KG1 (cell line): ENCODE data around the gene ADIG.

Experiments used
- DNase-seq: peaks from one replicate; lab custom pipeline; 2025; lab: John Stamatoyannopoulos, UW

ADIG gene

DNA sequence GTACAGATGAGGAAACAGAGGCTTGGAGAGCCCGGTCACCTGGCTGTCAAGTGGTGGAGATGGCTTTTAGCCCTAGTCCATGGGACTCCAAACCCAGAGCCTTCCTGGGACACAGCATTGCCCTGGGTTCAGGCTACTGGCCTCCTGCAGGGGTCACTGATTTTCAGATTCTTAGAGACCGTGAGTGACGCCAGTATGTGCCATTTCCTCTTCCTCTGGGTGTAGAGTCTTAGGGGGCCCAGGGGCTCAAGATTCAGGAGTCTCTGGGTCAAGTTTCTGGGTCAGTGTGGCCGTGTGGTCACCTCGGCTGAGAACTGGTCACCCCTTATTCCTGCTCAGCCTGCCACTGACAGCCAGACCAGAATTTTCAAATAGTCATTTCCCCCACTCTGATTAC lies 21.2 kb downstream of the ADIG start:
- DNase-seq = no peak

DNA sequence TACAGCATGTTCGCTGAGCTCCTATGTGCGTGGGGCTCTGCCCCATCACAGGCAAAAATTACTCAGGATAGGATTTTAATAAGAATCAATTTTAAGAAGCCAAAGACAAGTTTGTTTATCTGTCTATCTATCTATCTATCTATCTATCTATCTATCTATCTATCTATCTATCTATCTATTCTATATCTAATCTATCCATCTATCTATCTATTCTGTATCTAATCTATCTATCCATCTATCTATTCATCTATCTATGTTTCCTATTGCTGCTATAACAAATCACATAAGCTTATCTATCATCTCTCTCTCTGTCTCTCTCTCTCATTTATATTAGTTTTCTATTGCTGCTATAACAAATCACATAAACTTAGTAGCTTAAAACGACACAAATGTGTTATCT lies 22.3 kb downstream of the ADIG start:
- DNase-seq = no peak

DNA sequence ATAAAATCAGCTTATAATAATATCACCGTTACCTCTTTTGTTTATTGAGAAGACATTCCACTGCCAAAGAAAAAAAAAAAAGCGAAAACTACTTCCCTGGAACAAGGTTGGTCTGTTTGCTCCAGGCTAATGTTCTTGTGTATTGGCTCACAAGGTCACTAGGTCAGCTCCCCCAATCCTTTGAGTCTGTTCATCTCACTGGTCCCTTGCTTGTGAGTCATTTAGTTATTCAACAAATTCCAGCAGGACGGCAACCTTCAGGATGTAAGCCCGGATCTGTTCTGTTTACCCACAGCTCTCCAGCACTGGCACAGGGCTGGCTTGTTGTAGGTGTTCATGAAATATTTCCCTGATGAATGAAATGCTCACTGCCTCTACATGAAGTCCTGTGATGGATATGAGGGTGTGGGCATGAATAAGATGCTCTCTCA lies 23.9 kb downstream of the ADIG start:
- no peak for DNase-seq

DNA sequence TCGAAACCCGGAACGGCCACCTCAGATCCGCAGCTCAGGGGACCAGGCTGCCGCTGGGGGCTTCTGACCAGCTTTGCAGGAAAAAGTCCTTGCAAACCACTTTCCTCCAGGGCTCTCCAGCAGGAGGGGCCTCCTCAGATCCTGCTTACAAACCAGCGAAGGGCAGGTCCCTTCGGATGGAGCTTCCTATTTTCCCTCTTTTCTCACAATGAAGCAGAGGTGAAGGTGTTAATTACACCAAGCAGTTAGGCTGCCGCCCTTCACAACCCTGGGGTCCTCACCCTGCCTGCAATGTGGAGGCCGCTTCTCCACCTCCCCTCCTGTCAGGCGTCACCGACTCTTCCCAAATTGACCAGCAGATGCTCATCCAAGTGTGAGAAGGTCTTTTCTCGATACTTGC lies 26.4 kb downstream of the ADIG start:
- no peak for DNase-seq

DNA sequence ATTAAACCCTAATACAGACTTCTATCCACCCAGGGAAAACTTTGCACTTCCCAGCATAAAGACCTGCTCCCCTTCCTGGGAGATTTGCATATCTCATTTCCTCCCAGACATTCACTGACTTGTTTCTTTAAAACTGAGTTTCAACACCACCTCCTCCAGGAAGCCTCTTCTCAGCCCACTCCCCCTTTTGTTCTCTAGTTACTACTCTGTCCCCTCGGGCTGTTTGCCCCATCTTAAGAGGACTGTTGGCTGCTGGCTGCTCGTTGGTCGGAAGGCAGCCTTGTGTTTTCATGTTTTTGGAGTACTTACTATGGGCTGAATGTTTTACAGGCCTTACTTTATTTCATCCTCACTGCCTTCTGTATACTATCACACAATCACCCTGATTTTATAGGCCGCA lies 27.2 kb downstream of the ADIG start:
- no peak for DNase-seq

DNA sequence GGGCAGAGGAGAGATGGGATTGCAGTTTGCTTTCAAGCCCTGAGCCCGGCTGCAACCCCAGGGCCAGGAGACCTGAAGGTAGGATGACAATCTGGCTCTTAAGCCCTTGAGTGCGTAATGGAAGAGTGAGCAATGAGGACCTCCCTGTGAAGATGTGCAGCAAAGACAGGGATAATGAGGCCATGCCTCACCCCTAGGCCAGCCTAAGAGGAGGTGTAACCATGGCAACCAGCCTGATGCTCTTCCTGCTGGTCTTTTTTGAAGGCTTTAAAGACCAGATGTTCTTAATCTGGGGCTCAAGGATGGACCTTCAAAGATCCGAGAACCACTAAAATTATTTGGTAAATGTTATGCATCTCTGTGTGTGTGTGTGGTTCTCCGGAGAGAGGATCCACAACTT lies 28.8 kb downstream of the ADIG start:
- no peak for DNase-seq

DNA sequence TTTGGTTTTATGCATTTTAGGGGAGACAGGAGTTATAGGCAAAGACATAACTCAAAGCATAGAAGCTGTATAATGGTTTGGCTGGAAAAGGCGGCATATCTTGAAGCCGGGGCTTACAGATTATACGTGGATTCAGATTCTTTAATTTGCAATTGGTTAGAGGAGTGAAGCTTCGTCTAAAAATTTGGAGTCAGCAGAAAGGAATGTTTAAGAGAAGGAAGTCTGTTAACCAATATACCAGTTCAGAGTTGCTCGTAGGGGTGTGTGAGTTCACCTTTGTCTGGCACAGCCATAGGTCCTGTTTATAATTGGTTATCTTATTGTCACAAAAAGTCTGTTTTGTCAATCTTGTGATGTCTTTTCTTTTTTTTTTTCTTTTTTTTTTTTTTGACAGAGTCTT lies 29.5 kb downstream of the ADIG start:
- DNase-seq = no peak

DNA sequence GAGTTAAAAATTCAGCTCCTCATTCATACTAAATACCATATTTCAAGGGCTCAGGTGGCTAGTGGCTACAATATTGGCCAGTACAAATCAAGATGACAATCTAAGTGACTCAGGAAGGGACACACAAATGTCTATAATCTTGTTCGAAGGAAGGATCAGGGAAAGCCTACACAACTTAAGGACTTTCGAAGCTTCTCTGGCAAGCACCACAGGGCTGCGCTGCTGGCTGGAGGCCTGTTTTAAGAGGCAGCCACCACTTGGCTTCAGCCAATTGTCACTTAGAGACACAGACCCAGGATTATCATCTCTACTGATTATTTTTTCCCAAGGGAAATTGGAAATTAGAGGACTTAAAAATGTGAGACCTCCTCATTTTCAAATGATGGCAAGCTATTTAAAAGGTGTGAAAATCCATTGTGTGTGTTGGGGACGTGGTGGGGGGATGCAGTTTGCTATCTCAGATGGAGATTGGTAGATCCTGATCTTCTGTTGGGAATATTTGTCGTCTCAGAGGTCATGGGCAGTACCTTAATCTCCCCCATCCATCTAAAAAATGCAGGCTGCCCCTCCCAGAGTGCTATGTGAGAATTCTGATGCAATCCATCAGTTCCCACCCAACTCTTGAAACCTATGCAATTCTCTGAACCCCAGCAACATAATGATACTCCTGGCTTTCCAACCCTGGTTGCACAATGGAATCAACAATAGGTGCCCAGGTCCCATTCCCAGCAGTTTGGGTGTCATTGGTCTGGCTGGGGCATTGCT lies 31.9 kb downstream of the ADIG start:
- DNase-seq = no peak

DNA sequence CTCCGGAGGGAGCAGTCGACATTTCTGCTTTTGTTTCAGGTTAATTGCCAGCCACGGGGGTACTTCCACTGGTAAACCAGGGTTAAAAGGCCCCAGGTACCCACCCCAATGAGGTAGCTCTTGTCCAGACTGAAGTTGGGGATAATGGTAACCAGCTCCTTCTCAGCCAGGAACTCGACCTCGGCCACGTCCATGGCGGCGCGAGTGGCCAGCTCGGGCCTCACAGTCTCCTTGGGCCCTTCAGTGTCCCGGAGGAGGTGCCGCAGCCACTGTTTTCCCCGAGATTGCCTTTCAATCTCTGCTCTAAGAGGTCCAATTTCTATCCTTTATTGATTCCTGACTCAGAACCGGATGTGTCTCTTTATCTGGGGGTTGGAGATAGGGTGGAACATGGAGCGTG lies 34.3 kb downstream of the ADIG start:
- DNase-seq = no peak

DNA sequence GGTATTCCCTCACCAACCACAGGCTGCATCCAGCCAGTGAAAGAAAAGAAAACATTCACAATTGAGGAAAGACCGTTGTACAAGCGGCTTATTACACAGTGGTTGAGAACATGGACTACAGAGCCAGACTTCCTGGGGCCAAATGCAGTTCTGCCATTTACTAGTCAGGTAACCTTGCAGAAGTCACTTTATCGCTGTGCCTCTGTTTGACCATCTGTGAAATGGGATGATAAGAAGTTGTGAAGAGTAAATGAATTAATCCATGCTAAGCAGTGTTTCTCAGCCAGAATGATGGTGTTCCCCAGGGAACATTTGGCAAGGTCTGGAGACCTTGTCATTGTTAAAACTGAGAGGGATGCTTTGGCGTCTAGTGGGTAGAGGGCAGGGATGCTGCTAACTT lies 35.5 kb downstream of the ADIG start:
- DNase-seq = no peak

DNA sequence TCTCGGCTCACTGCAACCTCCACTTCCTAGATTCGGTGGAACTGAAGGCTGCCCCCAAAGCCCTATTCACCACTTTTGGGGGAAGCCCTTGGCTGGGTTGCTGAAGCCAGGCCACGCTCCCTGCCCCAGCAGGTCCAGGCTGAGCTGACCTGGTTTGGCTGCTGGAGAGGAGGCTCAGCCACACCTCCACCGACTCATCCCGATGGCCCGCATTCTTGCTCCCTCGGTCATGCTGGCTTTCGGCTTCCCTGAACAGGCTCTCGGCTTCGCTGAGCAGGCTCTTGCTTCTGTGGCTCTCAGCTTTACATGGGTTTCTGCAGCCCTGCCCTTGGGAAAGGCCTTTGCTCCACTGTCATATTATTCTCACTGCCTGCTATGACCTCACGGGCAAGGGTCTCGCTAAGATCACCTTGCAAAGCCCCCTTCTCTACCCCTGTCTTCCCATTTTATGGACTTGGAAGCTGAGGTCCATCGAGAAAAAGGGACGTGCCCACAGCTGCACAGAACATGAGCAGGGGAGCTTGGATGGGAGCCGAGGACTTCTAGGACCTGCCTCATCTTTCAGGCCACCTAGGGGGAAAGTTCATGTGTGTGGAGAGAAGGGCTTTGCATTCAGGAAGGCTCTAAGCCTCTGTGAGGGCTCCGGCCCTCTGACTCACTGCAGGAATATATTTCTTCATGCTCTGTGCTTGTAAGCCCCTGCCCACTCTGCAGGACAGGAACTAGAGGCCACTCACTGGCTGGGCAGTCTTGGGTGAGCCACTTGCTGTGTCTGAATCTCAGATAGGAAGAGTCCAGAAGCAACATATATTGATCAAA lies 36.2 kb downstream of the ADIG start:
- no peak for DNase-seq

DNA sequence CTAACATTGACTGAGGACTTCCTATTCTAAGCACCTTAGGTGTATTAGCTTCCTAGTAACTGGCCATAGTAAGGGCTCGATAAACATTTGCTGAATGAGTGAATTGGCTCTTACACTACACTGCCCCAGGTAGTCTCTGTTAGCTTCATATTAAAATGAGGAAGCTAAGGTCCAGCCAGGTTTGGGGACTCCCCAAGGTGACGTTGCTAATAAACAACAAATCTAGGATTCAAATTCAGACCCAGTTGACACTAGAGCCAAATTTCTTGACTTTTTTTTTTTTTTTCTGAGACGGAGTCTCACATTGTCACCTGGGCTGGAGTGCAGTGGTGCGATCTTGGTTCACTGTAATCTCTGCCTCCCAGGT lies 36.8 kb downstream of the ADIG start:
- no peak for DNase-seq

DNA sequence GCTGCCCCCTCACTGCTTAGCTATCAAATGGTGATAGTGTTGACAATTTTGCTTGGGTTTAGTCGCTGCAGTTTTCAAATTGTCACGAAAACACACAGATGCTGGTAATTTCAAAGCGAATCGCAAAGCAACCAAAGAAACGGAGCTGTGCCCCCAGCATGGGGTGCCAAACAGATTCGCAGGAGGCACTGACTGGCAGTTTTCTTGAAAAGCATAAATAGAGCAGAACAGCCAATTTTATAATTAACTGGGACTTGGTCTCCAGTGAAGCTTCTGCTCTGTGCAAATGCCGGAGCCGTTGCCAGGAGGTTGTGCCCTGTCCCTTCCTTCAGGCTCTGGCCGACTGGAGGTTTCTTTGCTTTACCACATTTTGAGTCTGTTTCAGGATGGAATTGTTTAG lies 39.4 kb downstream of the ADIG start:
- no peak for DNase-seq

DNA sequence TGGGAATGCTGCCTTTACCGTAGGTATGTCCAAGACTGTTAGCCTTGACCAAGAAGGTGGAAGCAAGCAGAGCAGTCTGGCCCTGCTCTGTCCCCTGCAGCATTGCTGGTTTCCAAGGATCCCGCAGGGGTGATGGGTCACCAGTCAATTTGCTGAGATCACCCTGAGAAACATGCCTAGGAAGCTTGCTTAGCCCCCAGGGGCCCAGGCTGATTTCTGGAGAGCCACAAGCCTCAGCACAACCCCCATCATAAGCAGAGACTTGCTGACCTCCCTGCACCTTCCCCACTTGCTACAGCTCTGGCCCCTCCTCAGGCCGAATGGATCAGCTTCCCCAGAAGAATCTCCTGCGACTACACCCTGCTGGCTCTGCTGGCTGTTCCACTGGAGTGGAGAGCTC lies 42.1 kb downstream of the ADIG start:
- DNase-seq = no peak

DNA sequence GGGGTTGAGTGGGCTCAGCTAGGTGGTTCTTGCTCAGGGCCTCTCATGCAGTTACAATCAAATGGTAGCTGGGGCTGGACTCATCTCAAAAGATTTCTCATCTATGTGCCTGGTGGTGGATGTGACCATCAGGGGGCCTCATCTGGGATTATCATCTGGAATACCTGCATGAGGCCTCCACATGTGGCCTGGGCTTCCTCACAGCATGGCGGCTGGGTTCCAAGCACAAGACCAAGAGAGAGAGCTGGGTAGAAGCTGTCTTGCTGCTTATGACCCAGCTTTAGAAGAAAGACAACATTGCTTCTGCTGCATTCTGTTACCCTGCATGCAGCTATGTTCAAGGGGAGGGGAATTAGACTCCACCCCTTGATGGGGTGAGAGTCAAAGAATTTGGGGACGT lies 43.1 kb downstream of the ADIG start:
- no peak for DNase-seq

DNA sequence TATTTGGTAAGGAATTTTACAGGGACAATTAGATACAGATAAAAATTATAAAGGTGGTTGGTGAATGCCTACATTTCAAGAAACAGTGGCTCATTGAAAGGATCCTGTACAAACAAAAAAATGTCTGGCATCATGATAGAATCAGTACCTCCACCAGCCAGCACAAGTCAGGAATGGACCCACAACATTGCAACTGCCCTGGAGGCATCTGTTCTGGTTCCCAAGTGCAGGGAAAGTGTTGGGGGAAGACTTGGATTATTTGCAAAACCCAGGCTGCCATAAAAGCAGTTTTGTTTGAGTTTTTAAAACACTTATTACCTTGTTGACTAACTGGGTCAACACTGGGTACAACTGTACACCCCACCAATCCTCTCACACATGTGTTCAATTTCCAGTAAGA lies 44.9 kb downstream of the ADIG start:
- DNase-seq = no peak

DNA sequence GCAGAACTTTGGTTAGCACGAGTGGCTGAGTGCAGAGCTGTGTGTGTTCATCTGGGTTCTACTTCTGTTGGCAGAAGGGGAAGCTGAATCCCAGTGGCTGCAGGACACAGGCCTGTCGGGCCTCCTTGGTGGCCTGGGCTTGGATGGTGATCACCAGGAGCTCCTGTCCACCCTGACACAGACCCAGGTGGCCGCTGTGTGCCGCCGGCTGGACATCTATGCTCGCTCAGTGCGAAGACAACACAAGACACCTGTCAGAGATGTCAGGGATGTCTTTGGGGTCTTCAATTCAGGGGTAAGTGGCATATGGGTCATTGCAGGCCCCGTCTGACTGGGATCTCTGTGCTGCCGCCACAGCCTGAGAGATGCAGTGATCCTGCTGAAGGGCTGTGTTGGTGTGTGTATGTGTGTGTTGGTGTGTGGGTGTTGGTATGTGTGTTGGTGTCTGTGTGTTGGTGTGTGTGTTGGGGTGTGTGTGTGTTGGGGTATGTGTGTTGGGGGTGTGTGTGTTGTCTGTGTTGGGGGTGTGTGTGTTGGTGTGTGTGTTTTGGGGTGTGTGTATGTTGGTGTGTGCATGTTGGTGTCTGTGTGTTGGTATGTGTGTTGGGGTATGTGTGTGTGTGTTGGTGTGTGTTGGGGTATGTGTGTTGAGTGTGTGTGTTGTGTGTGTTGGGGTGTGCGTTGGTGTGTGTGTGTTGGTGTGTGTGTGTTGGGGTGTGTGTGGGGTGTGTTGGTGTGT lies 46.1 kb downstream of the ADIG start:
- DNase-seq = no peak

DNA sequence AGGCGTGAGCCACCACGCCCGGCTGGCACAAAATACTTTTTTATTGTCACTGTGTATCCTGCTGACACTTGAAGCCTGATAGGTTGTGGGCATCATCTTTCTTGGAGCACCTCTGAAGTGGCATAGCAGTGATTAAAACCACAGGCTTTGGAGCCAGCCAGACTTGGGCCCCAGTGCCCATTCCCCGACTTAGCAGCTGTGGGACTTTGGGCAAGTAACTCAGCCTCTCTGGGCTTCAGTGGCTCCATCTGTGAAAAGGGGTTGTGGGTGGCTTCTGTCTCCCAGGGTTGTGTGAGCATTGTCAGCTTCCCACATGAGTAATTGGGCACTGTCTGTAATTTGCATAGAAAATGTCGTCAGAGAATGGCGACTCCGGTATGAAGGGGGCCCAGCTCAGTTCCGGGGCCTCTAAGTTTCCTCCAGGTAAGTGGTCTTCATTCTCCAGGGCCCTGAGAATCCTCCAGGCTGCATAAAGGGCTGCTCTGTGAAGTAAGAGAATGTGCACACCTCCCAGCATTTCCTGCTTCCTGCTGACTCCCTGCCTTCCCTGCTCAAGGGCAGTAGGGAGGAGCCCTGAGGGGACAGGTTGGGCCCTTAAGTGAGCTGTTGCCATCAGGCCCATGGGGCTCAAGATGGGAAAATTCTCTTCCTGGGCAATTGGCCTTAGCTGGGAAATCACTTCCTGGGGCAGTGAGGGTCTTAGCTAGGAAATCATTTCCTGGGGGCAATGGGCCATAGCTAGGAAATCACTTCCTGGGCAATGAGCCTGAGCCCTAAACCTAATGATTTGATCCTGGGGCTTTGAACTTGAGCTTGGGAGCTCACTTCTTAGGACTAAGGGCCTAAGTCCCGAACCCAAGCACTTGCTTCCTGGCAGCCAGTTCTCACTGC lies 47.8 kb downstream of the ADIG start:
- DNase-seq = no peak

DNA sequence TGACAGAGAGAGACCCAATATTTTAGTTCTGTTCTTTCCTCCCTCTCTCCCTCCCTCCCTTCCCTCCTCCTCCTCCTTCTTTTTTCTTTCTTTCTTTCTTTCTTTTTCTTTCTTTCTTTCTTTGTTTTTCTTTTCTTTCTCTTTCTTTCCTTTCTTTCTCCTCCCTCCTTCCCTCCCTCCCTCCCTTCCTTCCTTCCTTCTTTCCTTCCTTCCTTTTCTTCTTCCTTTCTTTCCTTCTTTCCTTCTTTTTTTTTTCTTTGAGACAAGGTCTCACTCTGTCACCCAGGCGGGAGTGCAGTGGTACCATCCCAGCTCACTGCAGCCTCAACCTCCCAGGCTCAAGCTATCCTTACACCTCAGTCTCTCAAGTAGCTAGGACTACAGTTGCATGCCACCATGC lies 49.0 kb downstream of the ADIG start:
- no peak for DNase-seq

DNA sequence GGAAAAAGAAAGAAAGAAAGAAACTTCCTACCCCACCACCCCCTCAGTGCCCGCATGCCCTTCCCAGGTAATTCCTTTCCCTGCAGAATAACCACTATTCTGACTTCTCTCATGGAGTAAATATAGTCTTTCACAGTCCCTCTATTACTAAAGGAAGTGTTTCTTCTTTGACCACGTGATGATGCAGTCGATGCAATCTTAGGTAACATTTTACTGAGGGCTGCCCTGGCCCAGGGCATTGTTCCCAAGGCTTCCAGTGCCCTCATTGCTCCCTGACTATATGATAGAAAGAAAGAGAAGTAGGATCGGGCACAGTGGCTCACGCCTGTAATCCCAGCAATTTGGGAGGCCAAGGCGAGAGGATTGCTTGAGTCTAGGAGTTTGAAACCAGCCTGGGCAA lies 49.7 kb downstream of the ADIG start:
- no peak for DNase-seq

DNA sequence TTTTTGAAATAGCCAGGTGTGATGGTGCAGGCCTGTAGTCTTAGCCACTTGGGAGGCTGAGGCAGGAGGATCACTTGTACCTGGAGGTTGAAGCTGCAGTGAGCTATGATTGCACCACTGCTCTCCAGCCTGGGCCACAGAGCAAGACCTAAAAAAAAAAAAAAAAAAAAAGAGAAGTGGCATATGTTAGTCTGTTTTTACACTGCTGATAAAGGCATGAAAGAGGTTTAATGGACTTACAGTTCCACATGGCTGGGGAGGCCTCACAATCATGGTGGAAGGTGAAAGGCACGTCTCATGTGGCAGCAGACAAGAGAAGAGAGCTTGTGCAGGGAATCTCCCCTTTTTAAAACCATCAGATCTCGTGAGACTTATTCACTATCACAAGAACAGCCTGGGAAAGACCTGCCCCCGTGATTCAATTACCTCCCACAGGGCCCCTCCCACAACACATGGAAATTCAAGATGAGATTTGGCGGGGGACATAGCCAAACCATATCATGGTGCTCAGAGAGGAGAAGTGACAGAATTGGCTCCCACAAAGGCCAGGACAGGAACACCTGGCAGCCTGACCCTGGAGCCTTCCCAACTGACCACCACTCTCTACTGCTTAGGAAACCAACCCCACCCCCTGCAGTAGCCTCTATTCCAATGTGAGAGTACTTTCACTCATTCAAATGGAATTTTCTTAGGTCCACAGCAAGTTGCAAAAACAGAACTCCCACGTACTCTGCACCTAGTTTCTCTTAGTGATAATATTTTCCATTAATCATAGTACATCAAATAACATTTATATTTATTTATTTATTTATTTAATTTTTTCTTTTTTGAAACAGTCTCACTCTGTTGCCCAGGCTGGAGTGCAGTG lies 50.4 kb downstream of the ADIG start:
- DNase-seq = no peak
